ENCODE data around the gene SAMD4A. TPM values are rescaled to one million over a fixed set of nuclear protein-coding genes. Genes with fewer than 3 reads are reported as not detected.

The SAMD4A gene
- total RNA-seq, 1 experiment from 2014 or later, result 77.2 TPM

DNA sequence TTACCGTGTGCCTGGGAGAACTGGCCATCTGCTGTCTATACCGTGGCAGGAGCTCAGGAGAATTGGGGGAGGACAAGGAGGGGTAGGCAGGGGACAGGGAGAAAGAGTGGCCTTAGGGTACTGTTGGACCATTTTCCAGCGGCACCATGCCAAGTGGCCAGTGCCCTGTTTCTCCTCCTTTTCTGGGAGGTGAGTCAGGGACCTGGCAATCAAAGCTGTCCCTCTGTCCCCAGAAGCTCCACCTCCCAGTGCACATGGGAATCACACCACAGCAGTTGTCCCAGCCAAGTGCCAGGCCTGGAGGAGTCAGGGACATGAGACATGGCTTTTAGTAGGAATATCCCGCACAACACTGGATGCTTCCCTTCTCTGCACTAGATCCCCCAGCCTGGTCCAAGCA lies 217.7 kb downstream of the SAMD4A start:
- Histone ChIP-seq H3K79me2 (ENCODE audit: low read length) (peaks cover 18% of the 10 kb centered on the region), H3K9ac (ENCODE audit: low read length) (peak overlapping the region; percentile 75), H3K4me2 (ENCODE audit: low read depth, low read length, poor library complexity, severe bottlenecking) (peak overlapping the region; percentile 75), H3K4me1 (ENCODE audit: low read length) (peaks cover 97% of the 10 kb centered on the region), H2AFZ (ENCODE audit: low read length) (no peak overlapping the region), H3K4me3 (ENCODE audit: low read length) (peak overlapping the region; percentile 55), H3K36me3 (ENCODE audit: insufficient read depth, low read length) (peaks cover 55% of the 10 kb centered on the region), H3K27ac (ENCODE audit: low read length) (peak overlapping the region; percentile 97), H4K20me1 (ENCODE audit: insufficient read depth, low read depth, low read length) (no peaks in the 10 kb centered on the region), H3K27me3 (ENCODE audit: low read length) (no peaks in the 10 kb centered on the region), H3K9me3 (ENCODE audit: low read length) (no peaks in the 10 kb centered on the region), H3K9me2 (replicated peaks; ENCODE audit: insufficient read depth, low read length) (no peaks in the 10 kb centered on the region)
- DNase-seq, result no peak

DNA sequence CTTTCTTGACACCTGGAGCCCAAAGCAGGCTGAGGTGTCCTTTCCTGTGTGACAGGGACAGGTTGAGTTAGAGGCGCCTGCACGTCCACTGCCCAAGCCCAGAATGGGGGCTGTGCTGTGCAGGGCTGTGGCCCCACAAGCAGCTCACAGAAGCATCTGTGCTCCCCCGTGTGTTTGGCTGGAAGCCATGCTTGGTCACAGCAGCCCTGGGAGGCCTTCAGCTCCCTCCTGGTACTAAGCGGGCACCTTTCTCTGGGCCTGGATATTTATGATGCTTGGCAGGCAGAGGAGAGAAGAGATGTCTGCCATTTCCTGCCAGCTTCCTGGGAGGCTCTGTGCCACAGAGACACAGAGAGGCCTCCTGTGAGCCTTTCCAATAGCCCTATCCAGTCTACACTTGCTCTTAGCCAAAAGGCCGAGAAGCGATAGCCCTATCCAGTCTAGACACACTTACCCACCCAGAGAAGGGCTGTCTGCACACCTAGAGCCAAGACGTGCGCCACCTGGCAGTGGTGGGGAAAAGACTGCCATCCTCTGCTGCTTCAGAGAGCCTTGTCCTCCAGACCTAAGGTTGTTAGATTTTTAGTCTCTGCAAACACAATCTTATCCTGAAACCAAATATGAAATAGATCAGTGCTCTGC lies 218.3 kb downstream of the SAMD4A start:
- Histone ChIP-seq H3K4me2 (ENCODE audit: low read depth, low read length, poor library complexity, severe bottlenecking) (peak overlapping the region; percentile 75), H3K9me3 (ENCODE audit: low read length) (no peaks in the 10 kb centered on the region), H3K79me2 (ENCODE audit: low read length) (peaks cover 18% of the 10 kb centered on the region), H3K27me3 (ENCODE audit: low read length) (no peaks in the 10 kb centered on the region), H4K20me1 (ENCODE audit: insufficient read depth, low read depth, low read length) (no peaks in the 10 kb centered on the region), H3K36me3 (ENCODE audit: insufficient read depth, low read length) (peaks cover 55% of the 10 kb centered on the region), H3K4me1 (ENCODE audit: low read length) (peaks cover 97% of the 10 kb centered on the region), H3K9ac (ENCODE audit: low read length) (peak overlapping the region; percentile 75), H3K27ac (ENCODE audit: low read length) (peak overlapping the region; percentile 97), H2AFZ (ENCODE audit: low read length) (no peak overlapping the region), H3K4me3 (ENCODE audit: low read length) (peak overlapping the region; percentile 55), H3K9me2 (replicated peaks; ENCODE audit: insufficient read depth, low read length) (no peaks in the 10 kb centered on the region)
- DNase-seq, result peak; percentile 89

DNA sequence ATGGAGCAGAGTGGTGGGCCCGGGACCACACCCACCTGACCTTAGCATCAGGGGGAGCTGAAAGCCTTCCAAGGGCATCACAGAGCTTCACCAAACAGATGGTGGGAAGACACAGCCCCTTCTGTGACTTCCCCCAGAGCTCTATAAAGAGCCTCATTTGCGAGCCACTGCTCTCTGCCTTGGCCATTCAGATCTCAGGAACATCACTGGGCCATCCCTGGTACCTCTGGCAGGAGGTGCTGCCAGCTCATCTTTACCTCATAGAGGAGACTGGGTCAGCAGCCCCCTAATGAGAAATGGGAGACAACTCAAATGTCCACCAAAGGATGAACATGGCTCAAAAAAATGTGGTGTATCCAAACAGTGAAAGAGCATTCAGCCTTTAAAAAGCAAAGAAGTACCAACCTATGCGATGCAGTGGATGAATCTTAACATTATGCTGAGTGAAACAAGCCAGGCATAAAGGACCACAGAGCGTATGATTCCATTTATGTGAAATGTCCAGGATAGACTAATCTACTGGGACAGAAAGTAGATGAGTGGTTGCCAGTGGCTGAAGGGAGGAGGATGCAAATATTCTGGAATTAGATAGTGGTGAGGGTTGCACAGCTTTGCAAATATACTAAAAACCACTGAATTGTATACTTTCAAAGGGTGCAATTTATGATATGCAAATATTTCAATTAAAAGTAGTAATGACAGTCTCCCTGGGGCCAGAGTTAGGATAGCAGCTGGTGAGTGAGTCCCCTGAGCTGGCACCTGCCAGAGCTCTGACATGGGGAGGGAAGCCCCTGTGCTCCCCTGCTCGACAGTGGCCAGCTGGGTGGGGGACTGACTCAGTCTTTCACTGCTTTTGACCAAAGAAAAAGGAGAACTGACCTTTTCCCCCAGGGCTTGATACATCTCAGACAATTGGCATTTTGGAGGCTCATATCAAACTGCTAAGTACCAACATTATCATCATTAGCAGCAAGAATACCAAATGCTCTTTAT lies 219.1 kb downstream of the SAMD4A start:
- Histone ChIP-seq H3K27ac (ENCODE audit: low read length) (peak overlapping the region; percentile 97), H3K4me1 (ENCODE audit: low read length) (peaks cover 97% of the 10 kb centered on the region), H3K9ac (ENCODE audit: low read length) (peak overlapping the region; percentile 75), H3K79me2 (ENCODE audit: low read length) (peaks cover 18% of the 10 kb centered on the region), H2AFZ (ENCODE audit: low read length) (no peak overlapping the region), H3K4me2 (ENCODE audit: low read depth, low read length, poor library complexity, severe bottlenecking) (peak overlapping the region; percentile 75), H3K36me3 (ENCODE audit: insufficient read depth, low read length) (peaks cover 58% of the 10 kb centered on the region), H4K20me1 (ENCODE audit: insufficient read depth, low read depth, low read length) (no peaks in the 10 kb centered on the region), H3K9me2 (replicated peaks; ENCODE audit: insufficient read depth, low read length) (no peaks in the 10 kb centered on the region), H3K4me3 (ENCODE audit: low read length) (peak overlapping the region; percentile 55), H3K9me3 (ENCODE audit: low read length) (no peaks in the 10 kb centered on the region), H3K27me3 (ENCODE audit: low read length) (no peaks in the 10 kb centered on the region)
- peak; percentile 99 for DNase-seq

DNA sequence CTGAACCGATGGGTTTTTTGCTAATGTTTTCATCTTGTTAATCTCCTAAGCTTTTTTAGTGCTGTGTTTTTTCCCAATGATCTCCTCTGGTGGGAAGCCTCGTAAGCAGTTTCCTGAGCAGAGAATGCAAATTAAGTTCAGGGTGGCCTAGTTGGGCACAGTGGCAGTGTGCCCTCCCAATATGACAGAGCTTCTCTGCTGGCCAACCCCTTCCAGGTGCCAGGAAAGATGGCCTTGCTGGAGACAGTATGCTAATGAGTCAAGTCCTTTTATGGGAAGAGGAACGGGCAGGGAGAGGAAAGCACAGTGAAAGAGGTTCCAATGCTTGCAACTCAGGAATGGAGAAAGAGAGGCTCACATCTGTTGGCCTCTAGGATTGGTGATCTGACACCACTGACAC lies 219.9 kb downstream of the SAMD4A start:
- Histone ChIP-seq H2AFZ (ENCODE audit: low read length) (no peak overlapping the region), H3K36me3 (ENCODE audit: insufficient read depth, low read length) (peaks cover 59% of the 10 kb centered on the region), H3K4me2 (ENCODE audit: low read depth, low read length, poor library complexity, severe bottlenecking) (peak overlapping the region; percentile 75), H3K27me3 (ENCODE audit: low read length) (no peaks in the 10 kb centered on the region), H3K9me2 (replicated peaks; ENCODE audit: insufficient read depth, low read length) (no peaks in the 10 kb centered on the region), H3K4me1 (ENCODE audit: low read length) (peaks cover 97% of the 10 kb centered on the region), H3K4me3 (ENCODE audit: low read length) (peak overlapping the region; percentile 50), H3K9ac (ENCODE audit: low read length) (peak overlapping the region; percentile 70), H3K9me3 (ENCODE audit: low read length) (no peaks in the 10 kb centered on the region), H4K20me1 (ENCODE audit: insufficient read depth, low read depth, low read length) (no peaks in the 10 kb centered on the region), H3K27ac (ENCODE audit: low read length) (peak overlapping the region; percentile 97), H3K79me2 (ENCODE audit: low read length) (peaks cover 17% of the 10 kb centered on the region)
- DNase-seq, result peak; percentile 82

DNA sequence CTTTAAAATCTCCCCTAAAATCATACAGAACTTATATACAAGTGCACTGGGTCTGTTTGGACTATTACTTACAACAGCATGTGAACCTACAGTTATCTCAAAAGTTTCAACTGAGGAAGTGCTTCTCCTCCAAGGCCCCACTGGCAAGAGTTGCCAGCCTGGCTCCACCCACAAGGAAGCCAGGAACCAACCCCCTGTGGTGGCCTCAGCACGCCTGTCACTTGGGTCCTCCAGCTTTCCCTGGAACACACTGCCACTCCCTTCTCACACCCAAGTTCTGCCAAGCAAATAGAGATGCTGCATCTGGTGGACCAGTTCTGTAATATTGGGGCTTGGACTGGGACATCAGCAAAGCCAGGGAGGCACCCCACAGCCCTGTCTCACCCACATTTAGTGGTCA lies 220.3 kb downstream of the SAMD4A start:
- no peak overlapping the region for H2AFZ ChIP-seq (ENCODE audit: low read length)
- peak overlapping the region; percentile 70 for H3K9ac ChIP-seq (ENCODE audit: low read length)
- peaks cover 61% of the 10 kb centered on the region for H3K36me3 ChIP-seq (ENCODE audit: insufficient read depth, low read length)
- DNase-seq, result peak; percentile 74
- no peaks in the 10 kb centered on the region for H3K9me3 ChIP-seq (ENCODE audit: low read length)
- H3K79me2 ChIP-seq (ENCODE audit: low read length), result peaks cover 15% of the 10 kb centered on the region
- H3K4me2 ChIP-seq (ENCODE audit: low read depth, low read length, poor library complexity, severe bottlenecking), result peak overlapping the region; percentile 75
- H3K27me3 ChIP-seq (ENCODE audit: low read length), result no peaks in the 10 kb centered on the region
- H3K27ac ChIP-seq (ENCODE audit: low read length), result peak overlapping the region; percentile 97
- no peaks in the 10 kb centered on the region for H4K20me1 ChIP-seq (ENCODE audit: insufficient read depth, low read depth, low read length)
- peak overlapping the region; percentile 50 for H3K4me3 ChIP-seq (ENCODE audit: low read length)
- H3K4me1 ChIP-seq (ENCODE audit: low read length), result peaks cover 97% of the 10 kb centered on the region
- no peaks in the 10 kb centered on the region for H3K9me2 ChIP-seq (replicated peaks; ENCODE audit: insufficient read depth, low read length)

DNA sequence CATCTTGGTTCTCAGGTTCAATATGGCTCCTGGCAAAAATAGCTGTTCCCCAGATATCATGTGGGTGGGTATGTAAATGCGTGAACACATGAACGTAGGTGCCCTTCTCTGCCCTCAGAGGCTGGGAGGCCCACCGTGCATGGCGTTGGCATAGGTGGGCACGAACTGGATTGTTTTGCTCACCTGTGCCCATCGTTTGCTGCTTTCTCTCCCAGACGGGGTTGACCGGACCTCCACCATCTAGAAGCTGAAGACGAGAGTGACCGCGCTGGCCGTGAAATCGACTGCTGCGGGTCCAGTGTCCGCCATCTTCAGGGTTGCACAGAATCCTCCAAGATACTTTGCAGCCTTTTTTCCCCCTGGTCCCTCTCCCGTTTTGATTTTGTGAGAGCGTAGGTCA lies 221.8 kb downstream of the SAMD4A start:
- Histone ChIP-seq H3K9ac (ENCODE audit: low read length) (no peak overlapping the region; the same call in 1 of the 2 replicates), H3K79me2 (ENCODE audit: low read length) (peaks cover 15% of the 10 kb centered on the region), H3K27ac (ENCODE audit: low read length) (peak overlapping the region; percentile 97), H4K20me1 (ENCODE audit: insufficient read depth, low read depth, low read length) (no peaks in the 10 kb centered on the region), H3K4me1 (ENCODE audit: low read length) (peaks cover 87% of the 10 kb centered on the region), H3K9me3 (ENCODE audit: low read length) (no peaks in the 10 kb centered on the region; the same call in 1 of the 2 replicates), H3K4me2 (ENCODE audit: low read depth, low read length, poor library complexity, severe bottlenecking) (peak overlapping the region; percentile 75), H3K9me2 (replicated peaks; ENCODE audit: insufficient read depth, low read length) (no peaks in the 10 kb centered on the region), H3K4me3 (ENCODE audit: low read length) (no peak overlapping the region), H3K36me3 (ENCODE audit: insufficient read depth, low read length) (peaks cover 69% of the 10 kb centered on the region), H3K27me3 (ENCODE audit: low read length) (no peaks in the 10 kb centered on the region), H2AFZ (ENCODE audit: low read length) (no peak overlapping the region)
- DNase-seq, result no peak

DNA sequence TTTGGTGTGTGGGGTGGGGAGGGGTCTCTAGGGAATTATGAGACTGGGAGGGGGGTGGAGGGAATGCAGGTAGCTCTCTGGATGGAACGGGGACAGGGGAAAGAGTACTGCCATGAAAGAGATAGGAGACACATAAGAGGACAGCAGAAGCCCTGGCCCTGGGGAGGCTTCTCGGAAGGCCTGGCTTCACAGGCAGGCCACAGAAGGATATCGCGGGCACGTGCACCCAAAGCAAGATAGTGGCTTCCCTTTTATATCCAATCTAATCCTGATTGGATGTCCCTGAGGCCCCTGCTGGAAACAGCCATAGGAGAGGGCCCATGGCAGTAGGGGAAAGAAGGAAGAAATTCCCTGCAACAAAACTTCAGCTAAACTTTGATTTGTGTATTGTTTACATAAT lies 222.2 kb downstream of the SAMD4A start:
- Histone ChIP-seq H2AFZ (ENCODE audit: low read length) (no peak overlapping the region), H3K36me3 (ENCODE audit: insufficient read depth, low read length) (peaks cover 74% of the 10 kb centered on the region), H3K9ac (ENCODE audit: low read length) (no peak overlapping the region), H3K9me3 (ENCODE audit: low read length) (no peaks in the 10 kb centered on the region; the same call in none of the 2 replicates), H3K9me2 (replicated peaks; ENCODE audit: insufficient read depth, low read length) (no peaks in the 10 kb centered on the region), H3K4me1 (ENCODE audit: low read length) (peaks cover 83% of the 10 kb centered on the region), H3K79me2 (ENCODE audit: low read length) (peaks cover 15% of the 10 kb centered on the region), H3K4me3 (ENCODE audit: low read length) (no peak overlapping the region), H4K20me1 (ENCODE audit: insufficient read depth, low read depth, low read length) (no peaks in the 10 kb centered on the region), H3K4me2 (ENCODE audit: low read depth, low read length, poor library complexity, severe bottlenecking) (no peak overlapping the region), H3K27me3 (ENCODE audit: low read length) (no peaks in the 10 kb centered on the region), H3K27ac (ENCODE audit: low read length) (peak overlapping the region; percentile 97)
- DNase-seq, result no peak

Measured in Karpas-422 (cell line).